Endodermal cell (in vitro differentiated cells): ENCODE measurements around the gene CDK9. TPM values are rescaled to one million over a fixed set of nuclear protein-coding genes. Genes with fewer than 3 reads are reported as not detected.

ENCODE experiments used
- DNase-seq: peaks from one replicate; pipeline ENCODE4 v3.0.0-alpha.2; 2017
- H3K27ac ChIP-seq: 2 replicates; pipeline ENCODE4 v1.5.1; 2013; ENCODE audit warnings: mild to moderate bottlenecking, low read depth, low read length, moderate library complexity
- H3K27me3 ChIP-seq: 2 replicates; pipeline ENCODE4 v1.6.1; 2013; ENCODE audit warnings: mild to moderate bottlenecking, low read length, moderate library complexity; ENCODE audit not compliant: insufficient read depth, control insufficient read depth, poor library complexity, severe bottlenecking
- H3K36me3 ChIP-seq: 2 replicates; pipeline ENCODE4 v1.7.0; 2013; ENCODE audit warnings: mild to moderate bottlenecking, low read length, moderate library complexity; ENCODE audit not compliant: control insufficient read depth, insufficient read depth
- H3K4me1 ChIP-seq: one replicate; pipeline ENCODE4 v1.7.0; 2013; ENCODE audit warnings: low read length; ENCODE audit not compliant: control insufficient read depth, insufficient read depth
- H3K4me3 ChIP-seq: 2 replicates; pipeline ENCODE4 v1.5.1; 2013; ENCODE audit warnings: mild to moderate bottlenecking, low read length, moderate library complexity
- H3K9ac ChIP-seq: 2 replicates; pipeline ENCODE4 v1.6.1; 2013; ENCODE audit warnings: mild to moderate bottlenecking, low read length, moderate library complexity; ENCODE audit not compliant: poor library complexity, severe bottlenecking; ENCODE audit errors: extremely low read depth
- H3K9me3 ChIP-seq: 2 replicates; pipeline ENCODE4 v1.6.1; 2013; ENCODE audit warnings: mild to moderate bottlenecking, low read length, moderate library complexity; ENCODE audit not compliant: control insufficient read depth
- H3K27ac Mint-ChIP-seq: 2 replicates; pipeline ENCODE4 v1.8.0; 2020; ENCODE audit warnings: mixed read lengths
- H3K27me3 Mint-ChIP-seq: 2 replicates; pipeline ENCODE4 v1.8.0; 2021; ENCODE audit warnings: mild to moderate bottlenecking, mixed read lengths; ENCODE audit not compliant: insufficient read depth
- H3K36me3 Mint-ChIP-seq: 2 replicates; pipeline ENCODE4 v1.8.0; 2020; ENCODE audit warnings: low read depth, mixed read lengths
- H3K4me1 Mint-ChIP-seq: 2 replicates; pipeline ENCODE4 v1.8.0; 2020; ENCODE audit warnings: mixed read lengths
- H3K4me3 Mint-ChIP-seq: 2 replicates; pipeline ENCODE4 v1.8.0; 2020; ENCODE audit warnings: mild to moderate bottlenecking, moderate library complexity, mixed read lengths
- H3K9me3 Mint-ChIP-seq: 2 replicates; pipeline ENCODE4 v1.8.0; 2020; ENCODE audit warnings: mild to moderate bottlenecking, mixed read lengths
- WGBS, 2 experiments: methylation state at CpG; one replicate each; pipeline versions ENCODE4 v1.1.5 to v1.1.7; 2013; ENCODE audit warnings: missing lambda C conversion rate in 2 of 2, mixed read lengths in 1 of 2; ENCODE audit not compliant: insufficient coverage in 1 of 2, insufficient read length in 1 of 2; 5-methylcytosine and 5-hydroxymethylcytosine counted together
- total RNA-seq, 2 donors: library from RNA; stranded (reverse); fragmentation: NEBNext Ultra II Directional in 1 of 2; extraction: Animal tissue kit (Norgen Biotek cat#: 25700) in 1 of 2; gene quantifications; 2 replicates in 1 of 2; 3 replicates in 1 of 2; pipeline ENCODE4 v1.2.1, GENCODE V29; 2021
- TF ChIP-seq, protein P1 (sequence below): fragments of 200-600 bp; sonication (generic); conservative IDR thresholded peaks from 2 replicates; pipeline ENCODE4 v1.5.0; 2021; ENCODE audit warnings: antibody characterized with exemption, mild to moderate bottlenecking

Gene CDK9
- total RNA-seq, 2 donors from 2014 or later = 97.1 to 101 TPM

DNA sequence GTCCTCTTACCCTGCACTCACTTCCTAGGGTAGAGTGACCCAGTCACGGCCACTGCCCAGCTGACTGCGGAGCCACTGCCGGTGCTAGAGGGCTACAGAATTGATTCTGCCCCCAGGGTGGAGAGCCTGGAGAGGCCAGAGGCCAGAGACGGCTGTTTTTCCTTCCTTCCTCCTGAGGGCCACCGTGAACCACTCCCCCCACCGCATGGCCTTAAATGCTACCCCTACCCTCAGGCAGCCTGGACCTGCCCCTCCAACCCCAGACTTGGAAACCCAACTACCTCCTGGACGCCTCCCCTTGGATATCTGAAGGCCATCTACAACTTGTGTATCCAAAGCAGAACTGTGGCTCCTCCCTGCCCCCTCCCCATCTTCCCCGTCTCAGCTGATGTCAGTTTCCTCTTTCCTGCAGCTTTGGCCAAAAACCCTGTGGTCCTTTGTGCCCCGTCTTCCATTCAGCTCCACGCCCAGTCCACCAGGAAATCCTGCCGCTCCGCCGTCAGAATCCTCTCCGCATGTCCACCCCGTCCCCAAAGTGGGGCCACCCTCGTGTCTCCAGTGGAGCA is 23.6 kb upstream of the CDK9 start:
- no peak overlapping the region for H3K27ac ChIP-seq
- peaks cover 3% of the 10 kb centered on the region for H3K27me3 Mint-ChIP-seq
- H3K4me3 Mint-ChIP-seq = no peak overlapping the region
- no peak overlapping the region for H3K27ac Mint-ChIP-seq
- no peaks in the 10 kb centered on the region for H3K36me3 Mint-ChIP-seq
- no peaks in the 10 kb centered on the region for H3K9me3 ChIP-seq
- H3K4me1 ChIP-seq = no peaks in the 10 kb centered on the region
- TF ChIP-seq, protein P1, sequence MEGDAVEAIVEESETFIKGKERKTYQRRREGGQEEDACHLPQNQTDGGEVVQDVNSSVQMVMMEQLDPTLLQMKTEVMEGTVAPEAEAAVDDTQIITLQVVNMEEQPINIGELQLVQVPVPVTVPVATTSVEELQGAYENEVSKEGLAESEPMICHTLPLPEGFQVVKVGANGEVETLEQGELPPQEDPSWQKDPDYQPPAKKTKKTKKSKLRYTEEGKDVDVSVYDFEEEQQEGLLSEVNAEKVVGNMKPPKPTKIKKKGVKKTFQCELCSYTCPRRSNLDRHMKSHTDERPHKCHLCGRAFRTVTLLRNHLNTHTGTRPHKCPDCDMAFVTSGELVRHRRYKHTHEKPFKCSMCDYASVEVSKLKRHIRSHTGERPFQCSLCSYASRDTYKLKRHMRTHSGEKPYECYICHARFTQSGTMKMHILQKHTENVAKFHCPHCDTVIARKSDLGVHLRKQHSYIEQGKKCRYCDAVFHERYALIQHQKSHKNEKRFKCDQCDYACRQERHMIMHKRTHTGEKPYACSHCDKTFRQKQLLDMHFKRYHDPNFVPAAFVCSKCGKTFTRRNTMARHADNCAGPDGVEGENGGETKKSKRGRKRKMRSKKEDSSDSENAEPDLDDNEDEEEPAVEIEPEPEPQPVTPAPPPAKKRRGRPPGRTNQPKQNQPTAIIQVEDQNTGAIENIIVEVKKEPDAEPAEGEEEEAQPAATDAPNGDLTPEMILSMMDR = no peak
- no peak overlapping the region for H3K4me3 ChIP-seq
- peaks cover 2% of the 10 kb centered on the region for H3K4me1 Mint-ChIP-seq
- no peak overlapping the region for H3K9ac ChIP-seq
- DNase-seq = no peak
- 72 to 83% methylated on average over 10 to 16 of the region's 16 CpGs for WGBS, 2 experiments
- no peaks in the 10 kb centered on the region for H3K36me3 ChIP-seq
- no peaks in the 10 kb centered on the region for H3K27me3 ChIP-seq
- H3K9me3 Mint-ChIP-seq = no peaks in the 10 kb centered on the region

DNA sequence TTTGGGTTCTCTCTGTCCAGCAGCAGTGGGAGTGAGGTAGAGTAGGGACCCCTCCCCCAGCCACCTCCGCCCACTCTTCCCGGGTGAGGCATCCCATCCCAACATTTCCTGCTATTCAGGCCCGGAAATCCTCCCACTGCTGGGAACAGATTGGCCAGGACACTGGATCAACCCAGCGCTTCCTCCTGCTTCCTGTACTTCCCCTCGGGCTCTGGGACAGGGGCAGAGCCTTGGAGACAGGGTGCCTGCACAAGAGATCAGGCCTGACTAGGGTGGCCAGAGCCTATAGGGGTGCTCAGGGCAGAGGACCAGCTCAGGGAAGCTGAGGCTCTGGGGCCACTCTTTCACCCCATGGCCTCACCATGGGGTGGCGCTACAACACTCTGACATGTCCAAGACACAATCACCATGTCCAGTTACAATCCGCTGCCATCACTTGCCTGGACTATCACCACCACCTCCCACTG is 21.9 kb upstream of the CDK9 start:
- Mint-ChIP-seq H3K4me1 (peaks cover 2% of the 10 kb centered on the region), H3K4me3 (no peak overlapping the region), H3K9me3 (no peaks in the 10 kb centered on the region), H3K27me3 (peaks cover 2% of the 10 kb centered on the region), H3K27ac (no peak overlapping the region), H3K36me3 (no peaks in the 10 kb centered on the region)
- TF ChIP-seq, protein P1 = peak; percentile 69
- Histone ChIP-seq H3K27ac (no peak overlapping the region), H3K4me1 (no peaks in the 10 kb centered on the region), H3K9me3 (no peaks in the 10 kb centered on the region), H3K9ac (no peak overlapping the region), H3K4me3 (no peak overlapping the region), H3K36me3 (no peaks in the 10 kb centered on the region), H3K27me3 (no peaks in the 10 kb centered on the region)
- 68 to 81% methylated on average over 5 to 7 of the region's 7 CpGs for WGBS, 2 experiments
- DNase-seq = peak; percentile 86

DNA sequence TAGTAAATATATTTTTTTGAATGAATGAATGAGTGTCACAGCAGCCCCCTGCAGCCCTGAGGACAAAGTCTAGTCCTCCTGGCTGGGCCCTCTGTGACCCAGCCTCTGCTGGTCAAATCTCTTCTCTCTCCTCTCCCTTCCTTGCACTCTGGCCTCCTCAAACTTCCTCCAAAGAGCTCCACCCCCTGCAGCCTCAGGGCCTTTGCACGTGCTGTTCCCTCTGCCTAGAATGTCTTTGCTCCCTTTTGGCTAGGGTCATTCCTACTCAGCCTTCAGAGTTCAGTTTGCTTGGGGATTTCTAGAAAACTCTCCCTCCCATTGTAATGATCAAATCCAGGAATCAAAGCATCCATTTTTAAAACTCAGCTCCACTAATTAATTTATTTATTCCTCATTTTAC is 20.4 kb upstream of the CDK9 start:
- WGBS, 2 experiments = 90 to 100% methylated on average over 1 of the region's 1 CpG

More for the DNA sequence above, 20.4 kb upstream of the CDK9 start:
- Histone ChIP-seq H3K27me3 (no peaks in the 10 kb centered on the region), H3K9ac (no peak overlapping the region), H3K4me3 (no peak overlapping the region), H3K36me3 (no peaks in the 10 kb centered on the region), H3K27ac (no peak overlapping the region), H3K4me1 (peaks cover under 1% of the 10 kb centered on the region), H3K9me3 (no peaks in the 10 kb centered on the region)
- no peaks in the 10 kb centered on the region for H3K36me3 Mint-ChIP-seq
- no peak overlapping the region for H3K27ac Mint-ChIP-seq
- no peak overlapping the region for H3K4me3 Mint-ChIP-seq
- TF ChIP-seq, protein P1 = no peak
- H3K27me3 Mint-ChIP-seq = peaks cover 6% of the 10 kb centered on the region
- peaks cover 3% of the 10 kb centered on the region for H3K4me1 Mint-ChIP-seq
- no peak for DNase-seq
- no peaks in the 10 kb centered on the region for H3K9me3 Mint-ChIP-seq
